GM23248 (cell line): Measurements from ENCODE around the gene CDK5RAP3. TPM values are rescaled to one million over a fixed set of nuclear protein-coding genes. Genes with fewer than 3 reads are reported as not detected.
"Not testable (repeated sequence)": the region's sequence is repeated elsewhere in the genome, so short reads cannot be mapped to it uniquely, and the experiment has no call there.

Experiments
- DNase-seq: peaks from one replicate; pipeline ENCODE4 v3.0.0-alpha.2; 2015
- H2AFZ ChIP-seq: fragments of 200-600 bp; sonication (generic); 2 replicates; pipeline ENCODE4 v1.6.1; 2016; ENCODE audit warnings: antibody characterized with exemption
- H3F3A ChIP-seq: fragments of 200-600 bp; sonication (generic); 2 replicates; pipeline ENCODE4 v1.6.1; 2016; ENCODE audit warnings: mild to moderate bottlenecking, antibody characterized with exemption, mixed run types; ENCODE audit not compliant: insufficient read depth
- H3K27ac ChIP-seq: fragments of 200-600 bp; sonication (generic); 2 replicates; pipeline ENCODE4 v1.5.1; 2016; ENCODE audit warnings: mild to moderate bottlenecking
- H3K27me3 ChIP-seq: fragments of 200-600 bp; sonication (generic); replicated peaks from 2 replicates; pipeline ENCODE4 v1.6.1; 2016; ENCODE audit warnings: mild to moderate bottlenecking; ENCODE audit not compliant: insufficient read depth
- H3K36me3 ChIP-seq: fragments of 200-600 bp; sonication (generic); 2 replicates; pipeline ENCODE4 v1.6.1; 2016; ENCODE audit warnings: low read depth, mild to moderate bottlenecking
- H3K4me1 ChIP-seq: fragments of 200-600 bp; sonication (generic); 2 replicates; pipeline ENCODE4 v1.6.1; 2016; ENCODE audit warnings: mild to moderate bottlenecking; ENCODE audit not compliant: insufficient read depth
- H3K4me2 ChIP-seq: fragments of 200-600 bp; sonication (generic); one replicate; pipeline ENCODE4 v1.6.1; 2016; ENCODE audit warnings: mild to moderate bottlenecking; ENCODE audit not compliant: unreplicated experiment
- H3K4me3 ChIP-seq: fragments of 200-600 bp; sonication (generic); 2 replicates; pipeline ENCODE4 v1.5.1; 2016; ENCODE audit warnings: mild to moderate bottlenecking
- H3K79me2 ChIP-seq: fragments of 200-600 bp; sonication (generic); 2 replicates; pipeline ENCODE4 v1.6.1; 2016; ENCODE audit warnings: mild to moderate bottlenecking; ENCODE audit not compliant: insufficient read depth
- H3K9ac ChIP-seq: fragments of 200-600 bp; sonication (generic); 2 replicates; pipeline ENCODE4 v1.6.1; 2016; ENCODE audit warnings: mild to moderate bottlenecking
- H3K9me2 ChIP-seq: fragments of 200-600 bp; sonication (generic); 2 replicates; pipeline ENCODE4 v1.6.1; 2016; ENCODE audit warnings: mixed run types, mild to moderate bottlenecking, moderate library complexity; ENCODE audit not compliant: insufficient read depth
- H3K9me3 ChIP-seq: fragments of 200-600 bp; sonication (generic); one replicate; pipeline ENCODE4 v1.6.1; 2017; ENCODE audit warnings: low read depth
- H4K20me1 ChIP-seq: fragments of 200-600 bp; sonication (generic); 2 replicates; pipeline ENCODE4 v1.6.0; 2016; ENCODE audit not compliant: insufficient read depth
- EZH2 ChIP-seq: fragments of 200-600 bp; sonication (generic); IDR thresholded peaks from 2 replicates; pipeline ENCODE4 v1.6.1; 2018; ENCODE audit warnings: antibody characterized with exemption, mild to moderate bottlenecking; ENCODE audit not compliant: insufficient read depth, poor library complexity, severe bottlenecking
- EZH2phosphoT487 ChIP-seq: fragments of 200-600 bp; sonication (generic); IDR thresholded peaks from 2 replicates; pipeline ENCODE4 v1.6.1; 2018; ENCODE audit warnings: antibody characterized with exemption, moderate library complexity, mild to moderate bottlenecking, low read depth; ENCODE audit not compliant: insufficient read depth
- WGBS, 2 experiments: methylation state at CpG; one replicate each; pipeline ENCODE4 v1.1.6; 2015 to 2017; ENCODE audit warnings: low lambda C conversion rate in 2 of 2, low coverage in 1 of 2; ENCODE audit errors: missing lambda C conversion rate in 2 of 2; 5-methylcytosine and 5-hydroxymethylcytosine counted together
- in situ Hi-C: fragments of 300-500 bp; cut with MboI; formaldehyde crosslinking; loops from 2 replicates; pipeline ENCODE4 v1.15.0; 2020
- polyA plus RNA-seq: library from polyadenylated mRNA; unstranded; fragments of >200 nt; fragmentation: Nextera tagmentation; extraction: Ambion mirVana; gene quantifications from 2 replicates; pipeline ENCODE4 v1.2.1, GENCODE V29; 2016
- total RNA-seq: library from RNA; depleted of rRNA; stranded (reverse); fragments of >200 nt; shearing (Covaris generic); gene quantifications from 2 replicates; pipeline ENCODE4 v1.2.3, GENCODE V29; 2014

The CDK5RAP3 gene
- total and polyA plus RNA-seq, 2 experiments from 2014 or later, result 61.7 to 92.2 TPM

DNA sequence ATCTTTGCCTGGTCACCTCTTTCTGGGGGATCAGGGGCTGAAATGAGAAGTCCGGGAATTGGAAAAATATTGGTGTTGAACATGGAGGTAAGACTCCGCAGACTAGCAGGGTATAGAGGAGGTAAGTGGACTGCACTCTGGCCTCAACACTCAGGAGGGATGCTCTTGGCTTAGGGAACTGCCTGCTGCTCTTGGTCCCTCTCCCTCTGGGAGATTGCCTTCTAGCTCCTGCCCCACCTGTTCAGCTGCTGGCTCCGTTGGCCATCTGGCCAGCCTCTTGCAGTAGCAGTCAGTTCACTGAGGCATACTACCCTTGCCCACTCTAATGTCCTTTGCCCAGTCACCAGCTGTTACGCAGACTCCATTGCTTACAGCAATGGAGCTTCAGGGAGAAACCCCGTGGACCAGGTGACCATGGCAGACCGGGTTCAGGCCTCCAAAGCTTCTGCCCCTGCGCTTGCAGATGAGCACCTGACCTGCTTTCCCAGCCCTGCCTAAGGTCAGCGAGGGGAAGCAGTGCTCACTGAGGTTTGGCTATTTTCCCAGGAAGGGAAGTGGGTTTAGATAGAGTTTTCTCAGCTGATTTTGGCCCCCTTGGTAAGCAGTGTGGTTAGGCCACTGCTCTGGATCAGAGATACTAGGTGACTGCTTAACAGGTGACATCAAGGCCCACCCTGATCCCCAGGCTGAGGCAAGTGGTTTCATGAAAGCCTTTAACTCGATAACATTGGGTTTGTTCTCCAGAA, 11.9 kb downstream of the CDK5RAP3 start:
- H3K4me2 ChIP-seq, result no peak overlapping the region
- H3K27me3 ChIP-seq, result no peaks in the 10 kb centered on the region
- no peak for DNase-seq
- H3K4me1 ChIP-seq, result 0 out of 2 replicates have a peak, but pooled peaks cover 5% of the 10 kb centered on the region
- no peaks in the 10 kb centered on the region for H3K9me2 ChIP-seq
- H3K4me3 ChIP-seq, result no peak overlapping the region
- no peak overlapping the region for H2AFZ ChIP-seq
- H3K9ac ChIP-seq, result no peak overlapping the region
- in situ Hi-C loops, result no loop called here
- 90 to 91% methylated on average over 9 of the region's 9 CpGs for WGBS, 2 experiments
- no peaks in the 10 kb centered on the region for H4K20me1 ChIP-seq
- TF ChIP-seq EZH2 (no peak), EZH2phosphoT487 (no peak)
- H3K79me2 ChIP-seq, result no peaks in the 10 kb centered on the region
- H3K9me3 ChIP-seq, result no peaks in the 10 kb centered on the region
- no peak overlapping the region for H3K27ac ChIP-seq
- 0 out of 2 replicates have a peak, but pooled peaks cover 3% of the 10 kb centered on the region for H3F3A ChIP-seq
- peaks cover 8% of the 10 kb centered on the region; the same call in 1 of the 2 replicates for H3K36me3 ChIP-seq

DNA sequence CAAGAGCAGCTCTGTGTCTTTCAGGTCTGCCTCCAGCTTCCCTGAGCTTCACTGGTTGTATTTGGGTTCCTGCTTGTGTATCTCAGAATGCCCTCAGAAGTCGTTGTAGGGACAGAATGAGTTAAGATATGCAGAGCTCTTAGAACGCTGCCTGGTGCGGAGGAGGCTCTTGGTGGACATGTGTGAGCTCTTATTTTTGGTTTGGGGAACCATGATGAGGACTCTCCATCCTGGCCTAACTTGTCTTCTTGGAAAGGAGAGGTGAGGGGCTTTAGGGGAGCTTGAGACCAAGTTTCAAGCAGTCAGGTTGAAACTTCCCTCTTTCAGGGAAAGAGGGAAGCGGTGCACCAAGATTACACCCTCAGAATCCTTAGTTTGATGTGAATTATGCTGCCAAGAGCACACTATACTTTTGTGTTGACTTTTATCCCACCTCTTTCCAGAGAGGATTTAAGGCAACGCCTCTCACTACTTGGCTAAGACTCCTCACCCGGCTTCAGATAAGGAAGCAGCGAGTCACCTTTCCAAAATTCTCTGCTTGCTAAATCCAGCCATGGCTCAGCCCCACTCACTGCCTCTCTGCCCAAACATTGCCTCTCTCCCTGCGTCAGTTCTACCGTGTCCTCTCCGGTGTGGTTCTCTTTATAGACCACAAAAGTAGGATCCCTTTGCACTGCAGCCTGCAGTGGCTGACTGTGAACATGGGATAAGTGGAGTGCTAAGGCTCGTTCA, 12.7 kb downstream of the CDK5RAP3 start:
- no peaks in the 10 kb centered on the region for H4K20me1 ChIP-seq
- no peak overlapping the region for H3K4me3 ChIP-seq
- no peaks in the 10 kb centered on the region for H3K9me2 ChIP-seq
- H3K36me3 ChIP-seq, result peaks cover 8% of the 10 kb centered on the region; the same call in 1 of the 2 replicates
- 0 out of 2 replicates have a peak, but pooled peaks cover 3% of the 10 kb centered on the region for H3F3A ChIP-seq
- H3K79me2 ChIP-seq, result no peaks in the 10 kb centered on the region
- no peak overlapping the region for H2AFZ ChIP-seq
- H3K27ac ChIP-seq, result no peak overlapping the region
- 0 out of 2 replicates have a peak, but pooled peaks cover 5% of the 10 kb centered on the region for H3K4me1 ChIP-seq
- no peak overlapping the region for H3K9ac ChIP-seq
- peak; percentile 61 for DNase-seq
- no peaks in the 10 kb centered on the region for H3K27me3 ChIP-seq
- no peak overlapping the region for H3K4me2 ChIP-seq
- in situ Hi-C loops, result no loop called here
- TF ChIP-seq EZH2, result no peak
- TF ChIP-seq EZH2phosphoT487, result no peak
- WGBS, 2 experiments, result 70 to 72% methylated on average over 11 of the region's 11 CpGs
- no peaks in the 10 kb centered on the region for H3K9me3 ChIP-seq

DNA sequence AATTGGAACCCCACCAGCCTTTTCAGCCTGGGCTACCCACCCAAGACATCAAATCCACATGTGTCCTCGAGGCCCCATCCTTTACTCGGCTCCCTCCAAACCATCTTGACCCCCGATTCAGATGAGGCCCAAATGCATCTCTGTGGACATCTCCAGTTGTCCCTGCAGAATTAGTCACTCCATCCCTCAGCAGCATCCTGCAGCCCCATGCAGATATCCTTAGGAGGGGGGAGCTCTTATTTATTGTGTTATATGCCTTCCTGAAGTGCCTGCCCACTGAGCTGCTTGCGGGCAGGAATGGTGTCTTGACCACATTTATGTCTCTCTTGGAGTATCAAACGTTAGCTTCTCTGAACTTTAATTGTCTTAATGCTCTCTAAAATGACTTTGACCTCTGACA, 15.6 kb downstream of the CDK5RAP3 start:
- Histone ChIP-seq H3K4me2 (no peak overlapping the region), H3K27me3 (no peaks in the 10 kb centered on the region), H3K9me3 (no peaks in the 10 kb centered on the region), H3F3A (0 out of 2 replicates have a peak, but pooled peaks cover 3% of the 10 kb centered on the region), H3K27ac (no peak overlapping the region), H4K20me1 (no peaks in the 10 kb centered on the region), H3K4me1 (0 out of 2 replicates have a peak, but pooled peaks cover 5% of the 10 kb centered on the region), H2AFZ (no peak overlapping the region), H3K9me2 (no peaks in the 10 kb centered on the region), H3K79me2 (no peaks in the 10 kb centered on the region), H3K36me3 (no peaks in the 10 kb centered on the region), H3K9ac (no peak overlapping the region), H3K4me3 (no peak overlapping the region)
- TF ChIP-seq EZH2phosphoT487 (no peak), EZH2 (no peak)
- in situ Hi-C loops, result no loop called here
- WGBS, 2 experiments, result 72 to 76% methylated on average over 5 of the region's 5 CpGs
- DNase-seq, result no peak

- no peak overlapping the region for H3K4me2 ChIP-seq
- in situ Hi-C loops, result no loop called here
- no peak for TF ChIP-seq EZH2
- no peak for TF ChIP-seq EZH2phosphoT487
- 0 out of 2 replicates have a peak, but pooled peaks cover 5% of the 10 kb centered on the region for H3K4me1 ChIP-seq
- H3K27me3 ChIP-seq, result no peaks in the 10 kb centered on the region
- H3K27ac ChIP-seq, result no peak overlapping the region
- peak overlapping the region; percentile 46 for H2AFZ ChIP-seq
- H3K79me2 ChIP-seq, result no peaks in the 10 kb centered on the region
- no peak overlapping the region for H3K9ac ChIP-seq
- H3K4me3 ChIP-seq, result no peak overlapping the region
- no peaks in the 10 kb centered on the region for H3K9me3 ChIP-seq
- WGBS, 2 experiments, result 38 to 39% methylated on average over 17 of the region's 17 CpGs
- H3F3A ChIP-seq, result 0 out of 2 replicates have a peak, but pooled peaks cover 3% of the 10 kb centered on the region
- H3K9me2 ChIP-seq, result no peaks in the 10 kb centered on the region
- DNase-seq, result peak; percentile 44
- H4K20me1 ChIP-seq, result no peaks in the 10 kb centered on the region
- H3K36me3 ChIP-seq, result no peaks in the 10 kb centered on the region
Measured at GRCh38 chr17:47987240-47987835, 16.4 kb downstream of the CDK5RAP3 start.

DNA sequence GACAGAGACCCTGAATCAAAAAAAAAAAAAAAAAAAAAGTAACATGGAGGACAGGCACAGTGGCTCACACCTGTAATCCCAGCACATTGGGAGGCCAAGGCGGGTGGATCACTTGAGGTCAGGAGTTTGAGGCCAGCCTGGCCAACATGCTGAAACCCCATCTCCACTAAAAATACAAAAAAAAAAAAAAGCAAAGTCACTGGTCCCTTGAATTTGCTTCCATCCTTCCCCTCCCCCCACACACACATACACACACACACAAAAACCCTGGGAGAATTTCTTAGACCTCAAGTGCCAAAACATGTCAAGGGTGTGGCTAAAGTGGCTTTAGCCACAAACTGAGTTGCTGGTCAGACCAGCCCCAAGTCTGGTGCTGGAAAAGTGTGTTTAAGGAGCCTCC, 17.5 kb downstream of the CDK5RAP3 start:
- H3K36me3 ChIP-seq, H3K9me3 ChIP-seq, H3K4me1 ChIP-seq, H3K27ac ChIP-seq, H4K20me1 ChIP-seq, H3K4me3 ChIP-seq, in situ Hi-C loops, H3K79me2 ChIP-seq, H3K27me3 ChIP-seq, H3K4me2 ChIP-seq, H3K9ac ChIP-seq, H3F3A ChIP-seq, DNase-seq, H2AFZ ChIP-seq, H3K9me2 ChIP-seq: not testable (repeated sequence)
- 91 to 100% methylated on average over 1 of the region's 1 CpG for WGBS, 2 experiments
